Measurements from ENCODE around the gene ADGRL3.

ADGRL3 gene

GRCh38 chr4:62030958-62031357, 830.8 kb downstream of the ADGRL3 start:
- Histone ChIP-seq H2AFZ (ENCODE audit: low read length, unreplicated experiment) (no peak overlapping the region), H3K27ac (ENCODE audit: low read depth, low read length) (no peak overlapping the region), H3K27me3 (ENCODE audit: insufficient read depth, low read length) (no peaks in the 10 kb centered on the region), H3K79me2 (ENCODE audit: control insufficient read depth, insufficient read depth, low read length, unreplicated experiment) (no peaks in the 10 kb centered on the region), H3K4me1 (ENCODE audit: control insufficient read depth, insufficient read depth, low read length, unreplicated experiment) (no peaks in the 10 kb centered on the region), H3K36me3 (ENCODE audit: insufficient read depth, low read length) (no peaks in the 10 kb centered on the region), H3K4me3 (ENCODE audit: low read depth, low read length) (no peak overlapping the region)

- Histone ChIP-seq H3K4me1 (ENCODE audit: control insufficient read depth, insufficient read depth, low read length, unreplicated experiment) (no peaks in the 10 kb centered on the region), H3K27me3 (ENCODE audit: insufficient read depth, low read length) (no peaks in the 10 kb centered on the region), H3K4me3 (ENCODE audit: low read depth, low read length) (no peak overlapping the region), H3K27ac (ENCODE audit: low read depth, low read length) (no peak overlapping the region), H2AFZ (ENCODE audit: low read length, unreplicated experiment) (no peak overlapping the region), H3K79me2 (ENCODE audit: control insufficient read depth, insufficient read depth, low read length, unreplicated experiment) (no peaks in the 10 kb centered on the region), H3K36me3 (ENCODE audit: insufficient read depth, low read length) (no peaks in the 10 kb centered on the region)
These were observed 837.4 kb downstream of the ADGRL3 start for GRCh38 chr4:62037571-62037970.

GRCh38 chr4:62051332-62051731, 851.2 kb downstream of the ADGRL3 start:
- Histone ChIP-seq H3K27me3 (ENCODE audit: insufficient read depth, low read length) (no peaks in the 10 kb centered on the region), H3K27ac (ENCODE audit: low read depth, low read length) (no peak overlapping the region), H3K36me3 (ENCODE audit: insufficient read depth, low read length) (no peaks in the 10 kb centered on the region), H3K4me3 (ENCODE audit: low read depth, low read length) (no peak overlapping the region), H3K4me1 (ENCODE audit: control insufficient read depth, insufficient read depth, low read length, unreplicated experiment) (no peaks in the 10 kb centered on the region), H3K79me2 (ENCODE audit: control insufficient read depth, insufficient read depth, low read length, unreplicated experiment) (no peaks in the 10 kb centered on the region), H2AFZ (ENCODE audit: low read length, unreplicated experiment) (no peak overlapping the region)

GRCh38 chr4:62053974-62054373, 853.8 kb downstream of the ADGRL3 start:
- no peaks in the 10 kb centered on the region for H3K27me3 ChIP-seq (ENCODE audit: insufficient read depth, low read length)
- H3K79me2 ChIP-seq (ENCODE audit: control insufficient read depth, insufficient read depth, low read length, unreplicated experiment): no peaks in the 10 kb centered on the region
- H3K4me1 ChIP-seq (ENCODE audit: control insufficient read depth, insufficient read depth, low read length, unreplicated experiment): no peaks in the 10 kb centered on the region
- H3K36me3 ChIP-seq (ENCODE audit: insufficient read depth, low read length): no peaks in the 10 kb centered on the region
- no peak overlapping the region for H2AFZ ChIP-seq (ENCODE audit: low read length, unreplicated experiment)
- no peak overlapping the region for H3K27ac ChIP-seq (ENCODE audit: low read depth, low read length)
- no peak overlapping the region for H3K4me3 ChIP-seq (ENCODE audit: low read depth, low read length)

- no peaks in the 10 kb centered on the region for H3K36me3 ChIP-seq (ENCODE audit: insufficient read depth, low read length)
- H3K27ac ChIP-seq (ENCODE audit: low read depth, low read length): no peak overlapping the region
- H3K27me3 ChIP-seq (ENCODE audit: insufficient read depth, low read length): no peaks in the 10 kb centered on the region
- H3K79me2 ChIP-seq (ENCODE audit: control insufficient read depth, insufficient read depth, low read length, unreplicated experiment): no peaks in the 10 kb centered on the region
- no peaks in the 10 kb centered on the region for H3K4me1 ChIP-seq (ENCODE audit: control insufficient read depth, insufficient read depth, low read length, unreplicated experiment)
- H2AFZ ChIP-seq (ENCODE audit: low read length, unreplicated experiment): no peak overlapping the region
- no peak overlapping the region for H3K4me3 ChIP-seq (ENCODE audit: low read depth, low read length)
These were observed 856.9 kb downstream of the ADGRL3 start for GRCh38 chr4:62057031-62057430.

- H3K4me1 ChIP-seq (ENCODE audit: control insufficient read depth, insufficient read depth, low read length, unreplicated experiment): no peaks in the 10 kb centered on the region
- no peak overlapping the region for H3K4me3 ChIP-seq (ENCODE audit: low read depth, low read length)
- H3K79me2 ChIP-seq (ENCODE audit: control insufficient read depth, insufficient read depth, low read length, unreplicated experiment): no peaks in the 10 kb centered on the region
- no peaks in the 10 kb centered on the region for H3K36me3 ChIP-seq (ENCODE audit: insufficient read depth, low read length)
- no peak overlapping the region for H3K27ac ChIP-seq (ENCODE audit: low read depth, low read length)
- H2AFZ ChIP-seq (ENCODE audit: low read length, unreplicated experiment): no peak overlapping the region
- no peaks in the 10 kb centered on the region for H3K27me3 ChIP-seq (ENCODE audit: insufficient read depth, low read length)
These were observed 858.4 kb downstream of the ADGRL3 start for GRCh38 chr4:62058571-62058970.

GRCh38 chr4:62070291-62070852, 870.2 kb downstream of the ADGRL3 start:
- Histone ChIP-seq H3K4me1 (ENCODE audit: control insufficient read depth, insufficient read depth, low read length, unreplicated experiment) (no peaks in the 10 kb centered on the region), H3K36me3 (ENCODE audit: insufficient read depth, low read length) (no peaks in the 10 kb centered on the region), H2AFZ (ENCODE audit: low read length, unreplicated experiment) (no peak overlapping the region), H3K79me2 (ENCODE audit: control insufficient read depth, insufficient read depth, low read length, unreplicated experiment) (no peaks in the 10 kb centered on the region), H3K27me3 (ENCODE audit: insufficient read depth, low read length) (no peaks in the 10 kb centered on the region), H3K27ac (ENCODE audit: low read depth, low read length) (no peak overlapping the region), H3K4me3 (ENCODE audit: low read depth, low read length) (no peak overlapping the region)

- H3K4me1 ChIP-seq (ENCODE audit: control insufficient read depth, insufficient read depth, low read length, unreplicated experiment): no peaks in the 10 kb centered on the region
- no peaks in the 10 kb centered on the region for H3K36me3 ChIP-seq (ENCODE audit: insufficient read depth, low read length)
- H3K27me3 ChIP-seq (ENCODE audit: insufficient read depth, low read length): no peaks in the 10 kb centered on the region
- no peak overlapping the region for H3K4me3 ChIP-seq (ENCODE audit: low read depth, low read length)
- no peaks in the 10 kb centered on the region for H3K79me2 ChIP-seq (ENCODE audit: control insufficient read depth, insufficient read depth, low read length, unreplicated experiment)
- no peak overlapping the region for H3K27ac ChIP-seq (ENCODE audit: low read depth, low read length)
- H2AFZ ChIP-seq (ENCODE audit: low read length, unreplicated experiment): no peak overlapping the region
These were observed 875.0 kb downstream of the ADGRL3 start for GRCh38 chr4:62075089-62075488.

- H3K4me1 ChIP-seq (ENCODE audit: control insufficient read depth, insufficient read depth, low read length, unreplicated experiment): no peaks in the 10 kb centered on the region
- no peaks in the 10 kb centered on the region for H3K79me2 ChIP-seq (ENCODE audit: control insufficient read depth, insufficient read depth, low read length, unreplicated experiment)
- H2AFZ ChIP-seq (ENCODE audit: low read length, unreplicated experiment): no peak overlapping the region
- H3K27me3 ChIP-seq (ENCODE audit: insufficient read depth, low read length): no peaks in the 10 kb centered on the region
- H3K36me3 ChIP-seq (ENCODE audit: insufficient read depth, low read length): no peaks in the 10 kb centered on the region
- H3K4me3 ChIP-seq (ENCODE audit: low read depth, low read length): no peak overlapping the region
- no peak overlapping the region for H3K27ac ChIP-seq (ENCODE audit: low read depth, low read length)
These were observed 875.4 kb downstream of the ADGRL3 start for GRCh38 chr4:62075521-62075920.

- Histone ChIP-seq H2AFZ (ENCODE audit: low read length, unreplicated experiment) (no peak overlapping the region), H3K4me3 (ENCODE audit: low read depth, low read length) (no peak overlapping the region), H3K79me2 (ENCODE audit: control insufficient read depth, insufficient read depth, low read length, unreplicated experiment) (no peaks in the 10 kb centered on the region), H3K36me3 (ENCODE audit: insufficient read depth, low read length) (no peaks in the 10 kb centered on the region), H3K27me3 (ENCODE audit: insufficient read depth, low read length) (no peaks in the 10 kb centered on the region), H3K4me1 (ENCODE audit: control insufficient read depth, insufficient read depth, low read length, unreplicated experiment) (no peaks in the 10 kb centered on the region), H3K27ac (ENCODE audit: low read depth, low read length) (no peak overlapping the region)
These were observed 877.3 kb downstream of the ADGRL3 start for GRCh38 chr4:62077406-62077805.

GRCh38 chr4:62080431-62080830, 880.3 kb downstream of the ADGRL3 start:
- H3K4me1 ChIP-seq (ENCODE audit: control insufficient read depth, insufficient read depth, low read length, unreplicated experiment): no peaks in the 10 kb centered on the region
- no peaks in the 10 kb centered on the region for H3K27me3 ChIP-seq (ENCODE audit: insufficient read depth, low read length)
- H3K4me3 ChIP-seq (ENCODE audit: low read depth, low read length): no peak overlapping the region
- no peak overlapping the region for H2AFZ ChIP-seq (ENCODE audit: low read length, unreplicated experiment)
- H3K27ac ChIP-seq (ENCODE audit: low read depth, low read length): no peak overlapping the region
- H3K79me2 ChIP-seq (ENCODE audit: control insufficient read depth, insufficient read depth, low read length, unreplicated experiment): no peaks in the 10 kb centered on the region
- H3K36me3 ChIP-seq (ENCODE audit: insufficient read depth, low read length): no peaks in the 10 kb centered on the region

Measured in ACC112 (cell line).